SIG-M5 treated with dmso at 0.1 percent for 504 hours (cell line): ENCODE data around the gene RXRA.

Experiments
- DNase-seq: peaks from one replicate; lab custom pipeline; 2025; ENCODE audit not compliant: unreplicated experiment; lab: John Stamatoyannopoulos, UW

RXRA gene

GRCh38 chr9:134396825-134397224 lies 70.6 kb downstream of the RXRA start:
- no peak for DNase-seq

GRCh38 chr9:134398756-134399155 lies 72.5 kb downstream of the RXRA start:
- no peak for DNase-seq

DNA sequence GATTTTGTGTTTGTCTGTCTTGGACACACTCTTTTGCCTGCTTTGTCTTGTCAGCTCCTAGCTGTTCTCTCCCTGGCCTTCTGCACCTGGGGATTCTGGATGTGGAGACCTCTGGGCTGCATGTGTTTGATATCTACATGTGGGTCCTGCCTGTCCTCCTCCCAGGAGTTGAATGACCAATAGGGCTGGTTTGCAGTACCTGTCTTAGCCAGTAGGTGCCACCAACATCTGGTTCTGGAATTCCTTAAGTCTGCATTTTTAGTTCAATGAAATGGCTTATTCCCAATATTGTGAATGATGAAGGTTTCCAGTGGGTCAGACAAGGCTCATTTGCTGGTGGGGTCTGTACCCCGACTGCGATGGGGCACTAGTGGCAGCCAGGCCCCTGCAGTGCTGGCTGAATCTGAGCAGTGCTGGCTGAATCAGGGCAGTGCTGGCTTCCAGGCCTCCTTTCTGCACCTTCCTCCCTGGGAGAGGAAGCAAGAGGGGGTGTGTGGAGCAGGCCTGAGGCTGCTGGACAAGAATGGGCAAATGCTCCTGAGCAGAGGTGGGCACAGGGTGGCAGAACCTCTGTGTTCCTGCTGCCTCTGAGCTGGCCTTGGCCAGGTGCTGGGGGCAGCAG lies 73.3 kb downstream of the RXRA start:
- no peak for DNase-seq

GRCh38 chr9:134400283-134400682 lies 74.0 kb downstream of the RXRA start:
- DNase-seq = no peak

DNA sequence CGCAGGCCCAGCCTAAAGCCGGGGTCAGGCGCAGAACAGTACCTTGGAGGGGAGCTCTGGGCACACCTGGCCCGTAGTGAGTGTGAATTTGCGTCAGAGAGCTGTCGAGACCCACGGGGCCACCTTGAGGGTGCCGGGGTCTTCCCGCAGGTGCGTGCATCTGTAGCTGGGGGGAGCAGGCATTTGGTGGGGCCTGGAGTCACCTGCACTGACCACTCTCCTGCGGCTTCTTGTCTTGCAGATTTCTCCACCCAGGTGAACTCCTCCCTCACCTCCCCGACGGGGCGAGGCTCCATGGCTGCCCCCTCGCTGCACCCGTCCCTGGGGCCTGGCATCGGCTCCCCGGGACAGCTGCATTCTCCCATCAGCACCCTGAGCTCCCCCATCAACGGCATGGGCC lies 75.1 kb downstream of the RXRA start:
- no peak for DNase-seq

DNA sequence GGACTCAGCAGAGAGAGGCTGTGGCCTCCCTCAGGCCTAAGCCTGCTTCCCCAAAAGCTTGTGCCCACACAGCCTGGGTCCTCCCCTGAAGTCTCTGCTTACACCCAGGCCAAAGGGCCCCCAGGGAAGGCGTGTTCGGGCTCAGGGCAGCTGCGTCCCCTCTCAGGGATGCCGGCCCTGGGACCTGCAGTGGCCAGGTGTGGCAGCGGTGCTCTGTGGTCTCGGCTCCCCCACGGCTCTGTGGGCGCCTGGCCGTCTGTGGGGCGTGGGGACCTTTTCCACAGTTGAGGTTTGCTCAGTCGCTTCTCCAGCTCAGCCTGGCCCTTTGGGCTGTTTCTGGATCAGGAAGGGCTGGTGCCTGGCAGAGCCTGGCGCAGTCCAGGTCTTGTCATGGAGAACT lies 75.9 kb downstream of the RXRA start:
- DNase-seq = no peak

DNA sequence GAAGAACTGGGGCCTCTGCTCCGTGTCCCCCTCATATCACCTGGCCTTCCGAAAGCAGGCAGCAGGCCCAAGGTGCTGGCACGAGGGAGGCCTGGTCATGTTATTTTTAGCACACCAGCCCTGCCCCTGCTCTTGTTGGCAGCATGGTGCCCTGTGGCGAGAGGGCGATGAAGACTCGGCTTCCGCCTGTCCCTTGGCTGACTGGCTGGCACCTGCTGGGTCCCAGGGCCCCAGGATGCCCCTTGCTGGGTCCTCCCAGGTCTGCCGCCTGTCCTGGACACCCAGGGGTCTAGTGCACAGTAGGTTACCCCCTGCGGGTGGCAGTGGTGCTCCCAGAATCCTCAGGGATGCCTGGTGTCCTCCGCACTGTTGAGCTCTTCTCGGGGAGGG lies 77.0 kb downstream of the RXRA start:
- DNase-seq = no peak

DNA sequence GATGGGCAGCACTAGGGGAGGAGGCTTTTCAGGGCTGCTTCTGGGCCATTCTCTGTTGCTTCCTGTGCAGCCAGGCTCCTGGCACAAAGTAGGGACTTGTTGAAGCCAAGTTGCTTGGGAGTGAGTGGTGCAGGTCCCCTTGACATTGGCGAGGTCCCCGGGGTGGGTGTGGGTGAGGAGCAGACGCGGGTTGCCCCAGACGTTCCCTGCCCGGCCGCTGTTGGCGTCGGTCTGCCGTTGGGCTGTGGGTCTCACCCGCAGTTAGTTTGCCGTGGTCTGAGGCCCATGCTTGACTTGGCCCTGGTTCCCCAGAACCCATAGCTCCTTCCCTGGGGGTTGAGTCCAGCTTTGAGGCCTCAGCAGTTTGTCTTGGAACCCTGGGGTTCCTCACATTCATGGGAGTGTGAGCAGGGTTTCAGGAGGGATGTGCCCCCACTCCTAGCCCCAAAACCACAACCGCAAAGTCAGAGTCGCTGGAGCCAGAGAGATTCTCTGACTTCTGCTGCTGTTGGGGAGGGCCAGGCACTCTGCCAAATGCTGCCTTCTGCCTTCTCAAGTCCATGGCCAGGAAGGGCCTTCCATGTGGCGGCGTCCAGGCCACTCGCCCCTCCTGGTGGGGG lies 77.5 kb downstream of the RXRA start:
- peak; percentile 80 for DNase-seq

DNA sequence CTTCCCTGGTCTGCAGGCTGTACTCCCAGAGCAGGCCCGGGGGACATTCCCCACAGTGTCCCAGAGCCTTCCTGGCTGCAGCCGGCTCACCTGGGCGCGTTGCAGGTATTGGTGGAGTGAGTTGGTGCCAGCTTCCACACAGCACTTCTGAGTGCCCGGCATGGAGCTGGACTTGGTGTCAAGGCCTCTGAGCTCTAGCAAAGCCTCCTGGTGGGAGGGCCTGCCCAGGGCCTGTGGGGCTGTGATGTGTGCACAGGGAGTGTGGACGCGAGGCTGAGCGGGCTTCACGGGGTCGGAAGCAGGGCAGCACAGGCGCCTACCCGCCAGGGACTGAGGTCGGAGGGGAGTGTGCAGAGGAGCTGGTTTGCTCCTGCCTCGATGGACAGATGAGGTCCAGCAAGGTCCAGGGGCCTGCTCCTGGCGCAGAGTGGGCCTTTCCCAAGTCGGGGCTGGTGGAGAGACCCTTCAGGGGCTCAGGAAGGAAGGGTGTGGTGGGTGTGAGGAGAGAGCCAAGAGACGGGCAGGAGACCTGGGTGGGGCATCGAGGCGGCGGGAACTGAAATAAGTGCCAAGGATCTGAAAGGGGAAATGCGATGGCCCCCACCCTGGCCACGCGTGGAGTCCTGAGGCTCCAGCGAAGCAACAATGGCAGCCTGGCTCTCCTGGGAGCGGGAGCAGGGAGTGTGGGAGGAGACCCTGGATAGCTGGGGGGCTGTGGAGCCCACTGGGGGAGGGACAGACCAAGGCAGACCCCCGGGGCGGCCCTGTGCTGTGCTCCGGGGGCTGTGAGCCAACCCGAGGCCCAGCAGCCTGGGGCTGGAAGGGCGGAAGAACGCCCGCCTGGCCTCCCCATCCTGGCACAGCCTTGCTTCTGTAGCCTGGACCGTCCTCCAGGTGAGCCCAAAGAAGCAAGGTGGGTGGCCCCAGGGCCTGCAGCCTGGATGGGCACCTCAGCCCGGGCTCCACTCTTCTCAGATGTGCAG lies 78.4 kb downstream of the RXRA start:
- DNase-seq = no peak

- DNase-seq = no peak
Observed at GRCh38 chr9:134405527-134405926, 79.3 kb downstream of the RXRA start.

- DNase-seq = no peak
Observed at GRCh38 chr9:134406366-134407120, 80.3 kb downstream of the RXRA start.

GRCh38 chr9:134407121-134407779 lies 81.0 kb downstream of the RXRA start:
- DNase-seq = peak; percentile 92

DNA sequence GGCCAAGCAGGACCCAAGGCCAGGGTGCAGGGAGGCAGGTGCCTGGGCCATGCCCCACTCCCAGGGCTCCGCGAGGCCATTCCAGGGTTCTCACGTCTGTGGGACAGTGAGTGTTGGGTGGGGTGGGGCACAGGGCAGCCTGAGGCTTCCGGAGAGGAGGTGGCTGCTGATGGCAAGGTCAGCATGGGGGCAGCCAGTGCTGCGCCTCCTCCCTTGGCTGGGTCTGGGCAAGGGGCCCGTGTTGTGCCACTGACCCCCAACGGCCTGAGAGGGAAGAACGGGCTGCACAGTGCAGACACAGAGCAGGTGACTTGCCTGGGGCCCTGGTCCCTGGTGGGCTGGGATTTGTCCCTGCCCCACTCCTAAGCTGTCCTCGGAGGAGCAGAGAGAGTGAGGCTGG lies 82.1 kb downstream of the RXRA start:
- no peak for DNase-seq

GRCh38 chr9:134408939-134409737 lies 82.9 kb downstream of the RXRA start:
- peak; percentile 72 for DNase-seq

- peak; percentile 59 for DNase-seq
Observed at GRCh38 chr9:134410071-134410834, 84.0 kb downstream of the RXRA start.

- DNase-seq = no peak
Observed at GRCh38 chr9:134410835-134411217, 84.6 kb downstream of the RXRA start.

- no peak for DNase-seq
Observed at GRCh38 chr9:134411440-134412297, 85.4 kb downstream of the RXRA start.

DNA sequence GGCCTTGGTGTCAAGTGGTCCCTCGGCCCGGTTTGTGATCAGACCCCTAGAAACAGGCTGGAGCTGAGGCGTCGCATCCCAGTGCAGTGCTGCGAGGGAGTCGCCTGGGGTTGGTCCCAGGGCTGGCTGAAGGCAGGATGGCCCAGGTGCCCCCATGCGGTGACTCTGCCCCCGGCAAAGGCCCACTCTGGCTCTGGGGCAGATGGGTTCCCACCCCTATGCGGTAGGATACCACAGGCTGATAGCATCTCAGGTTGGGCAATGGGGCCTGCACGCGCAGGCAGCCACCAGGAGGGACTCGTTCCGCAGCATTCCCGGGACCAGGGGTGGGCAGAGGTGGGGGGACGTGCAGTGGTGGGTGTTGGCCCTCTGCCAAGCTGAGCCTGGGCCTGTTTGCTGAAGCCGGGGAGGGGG lies 86.0 kb downstream of the RXRA start:
- no peak for DNase-seq
